Nephron progenitor cell (in vitro differentiated cells): ENCODE results near the gene CUTC.

Experiments
- DNase-seq: peaks from one replicate; pipeline ENCODE4 v3.0.0; 2021
- H3K27ac Mint-ChIP-seq: 2 replicates; pipeline ENCODE4 v1.8.0; 2021; ENCODE audit warnings: mild to moderate bottlenecking, moderate library complexity, mixed read lengths
- H3K27me3 Mint-ChIP-seq: 2 replicates; pipeline ENCODE4 v1.8.0; 2021; ENCODE audit warnings: mild to moderate bottlenecking, low read depth, mixed read lengths; ENCODE audit not compliant: poor library complexity
- H3K36me3 Mint-ChIP-seq: 2 replicates; pipeline ENCODE4 v1.8.0; 2021; ENCODE audit warnings: low read depth, mixed read lengths
- H3K4me1 Mint-ChIP-seq: 2 replicates; pipeline ENCODE4 v1.8.0; 2021; ENCODE audit warnings: mixed read lengths
- H3K4me3 Mint-ChIP-seq: 2 replicates; pipeline ENCODE4 v1.8.0; 2021; ENCODE audit warnings: mild to moderate bottlenecking, moderate library complexity, mixed read lengths
- H3K9me3 Mint-ChIP-seq: 2 replicates; pipeline ENCODE4 v1.8.0; 2021; ENCODE audit warnings: mild to moderate bottlenecking, moderate library complexity, mixed read lengths
- CTCF ChIP-seq: fragments of 200-600 bp; sonication (generic); IDR thresholded peaks from 2 replicates; pipeline ENCODE4 v1.5.0; 2021; ENCODE audit warnings: antibody characterized with exemption

The CUTC gene

GRCh38 chr10:99787782-99788445 is 55.9 kb downstream of the CUTC start:
- peaks cover 5% of the 10 kb centered on the region for H3K9me3 Mint-ChIP-seq
- no peak for TF ChIP-seq CTCF

GRCh38 chr10:99788598-99789256 is 56.7 kb downstream of the CUTC start:
- H3K4me1 Mint-ChIP-seq, result no peaks in the 10 kb centered on the region
- DNase-seq, result no peak
- H3K9me3 Mint-ChIP-seq, result peaks cover 5% of the 10 kb centered on the region
- no peaks in the 10 kb centered on the region for H3K36me3 Mint-ChIP-seq
- H3K27ac Mint-ChIP-seq, result no peak overlapping the region
- no peaks in the 10 kb centered on the region for H3K27me3 Mint-ChIP-seq
- TF ChIP-seq CTCF, result no peak
- H3K4me3 Mint-ChIP-seq, result no peak overlapping the region

More at GRCh38 chr10:99787782-99788445, 55.9 kb downstream of the CUTC start:
- Mint-ChIP-seq H3K4me3 (no peak overlapping the region), H3K4me1 (no peaks in the 10 kb centered on the region), H3K36me3 (no peaks in the 10 kb centered on the region), H3K27ac (no peak overlapping the region), H3K27me3 (no peaks in the 10 kb centered on the region)
- no peak for DNase-seq

- no peaks in the 10 kb centered on the region for H3K4me1 Mint-ChIP-seq
- peaks cover 5% of the 10 kb centered on the region for H3K9me3 Mint-ChIP-seq
- no peaks in the 10 kb centered on the region for H3K36me3 Mint-ChIP-seq
- TF ChIP-seq CTCF, result no peak
- DNase-seq, result no peak
- H3K27ac Mint-ChIP-seq, result no peak overlapping the region
- H3K27me3 Mint-ChIP-seq, result peaks cover 7% of the 10 kb centered on the region
- H3K4me3 Mint-ChIP-seq, result no peak overlapping the region
Measured at GRCh38 chr10:99791831-99792230, 59.8 kb downstream of the CUTC start.

- H3K27me3 Mint-ChIP-seq, result peaks cover 7% of the 10 kb centered on the region
- no peaks in the 10 kb centered on the region for H3K36me3 Mint-ChIP-seq
- H3K4me1 Mint-ChIP-seq, result no peaks in the 10 kb centered on the region
- H3K4me3 Mint-ChIP-seq, result no peak overlapping the region
- no peak for DNase-seq
- no peaks in the 10 kb centered on the region for H3K9me3 Mint-ChIP-seq
- no peak overlapping the region for H3K27ac Mint-ChIP-seq
- no peak for TF ChIP-seq CTCF
Measured at GRCh38 chr10:99793819-99794218, 61.8 kb downstream of the CUTC start.

- no peak for TF ChIP-seq CTCF
- DNase-seq, result no peak
- Mint-ChIP-seq H3K27ac (no peak overlapping the region), H3K4me3 (no peak overlapping the region), H3K9me3 (no peaks in the 10 kb centered on the region), H3K36me3 (no peaks in the 10 kb centered on the region), H3K27me3 (peaks cover 7% of the 10 kb centered on the region), H3K4me1 (peaks cover 9% of the 10 kb centered on the region)
Measured at GRCh38 chr10:99796928-99797327, 64.9 kb downstream of the CUTC start.

GRCh38 chr10:99798031-99798430 is 66.0 kb downstream of the CUTC start:
- Mint-ChIP-seq H3K9me3 (no peaks in the 10 kb centered on the region), H3K36me3 (no peaks in the 10 kb centered on the region), H3K27me3 (peaks cover 7% of the 10 kb centered on the region), H3K27ac (no peak overlapping the region), H3K4me3 (no peak overlapping the region), H3K4me1 (peaks cover 9% of the 10 kb centered on the region)
- TF ChIP-seq CTCF, result no peak
- DNase-seq, result no peak
